Endothelial cell of umbilical vein (primary cell): ENCODE data around the gene ASTE1. TPM values are rescaled to one million over a fixed set of nuclear protein-coding genes. Genes with fewer than 3 reads are reported as not detected.
A peak's percentile ranks its signal among the peaks of the same experiment; 100 is the strongest.

Experiments
- BruUV-seq: library from RNA; stranded (reverse); fragments of 400-500 nt; replicated peaks from 2 replicates; lab custom pipeline; 2021; lab: Mats Ljungman, UMichigan
- CTCF ChIA-PET: fragments of 300-600, 350-600 bp; sonication (Branson Sonifier 250); formaldehyde crosslinking; loops from one replicate; lab custom pipeline; 2021; ENCODE audit warnings: antibody characterized with exemption, inconsistent platforms; lab: Charles Lee
- POLR2A ChIA-PET: fragments of 300-600, 350-600 bp; sonication (Branson Sonifier 250); formaldehyde crosslinking; loops from one replicate; lab custom pipeline; 2021; ENCODE audit warnings: antibody characterized with exemption, inconsistent platforms; lab: Charles Lee
- DNase-seq: peaks from one replicate; pipeline ENCODE4 v3.0.0-alpha.2; 2011; ENCODE audit warnings: low read depth, low spot score
- FAIRE-seq: peaks from 2 replicates; lab custom pipeline; 2011; peaks lifted over from hg19 to GRCh38; lab: Jason Lieb, UNC
- H2AFZ ChIP-seq: 2 replicates; pipeline ENCODE4 v1.6.0; 2012; ENCODE audit warnings: low read depth, low read length, control low read depth, inconsistent platforms
- H3K27ac ChIP-seq: 2 replicates; pipeline ENCODE4 v1.5.1; 2011; ENCODE audit warnings: low read depth, mild to moderate bottlenecking, control low read depth, low read length, moderate library complexity; ENCODE audit not compliant: insufficient read depth
- H3K27me3 ChIP-seq, 2 experiments: 2 replicates each; pipeline versions ENCODE4 v1.6.0 to v1.6.1; 2011; ENCODE audit warnings: low read length in 2 of 2, mixed read lengths in 1 of 2; ENCODE audit not compliant: control insufficient read depth in 2 of 2, insufficient read depth in 2 of 2
- H3K36me3 ChIP-seq, 2 experiments: 2 replicates in 1 of 2; 3 replicates in 1 of 2; pipeline ENCODE4 v1.5.1; 2011; ENCODE audit warnings: low read length in 2 of 2, mild to moderate bottlenecking in 1 of 2, moderate library complexity in 1 of 2; ENCODE audit not compliant: control insufficient read depth in 2 of 2, insufficient read depth in 2 of 2; ENCODE audit errors: extremely low read depth in 1 of 2
- H3K4me1 ChIP-seq: 3 replicates; pipeline ENCODE4 v1.5.1; 2011; ENCODE audit warnings: mild to moderate bottlenecking, low read length; ENCODE audit not compliant: control insufficient read depth, insufficient read depth; ENCODE audit errors: extremely low read depth
- H3K4me2 ChIP-seq: 2 replicates; pipeline ENCODE4 v1.6.1; 2011; ENCODE audit warnings: low read length, control low read depth, mixed read lengths; ENCODE audit not compliant: insufficient read depth
- H3K4me3 ChIP-seq, 3 experiments: fragments of 200-600 bp in 1 of 3; sonication (generic), shearing (Covaris generic) in 1 of 3; replicated peaks in 1 of 3; 2 replicates each; pipeline ENCODE4 v1.5.1; 2011 to 2016; ENCODE audit warnings: control low read depth in 3 of 3, low read length in 3 of 3, mild to moderate bottlenecking in 2 of 3, inconsistent platforms in 1 of 3, low read depth in 1 of 3, moderate library complexity in 1 of 3; ENCODE audit not compliant: insufficient read depth in 1 of 3
- H3K79me2 ChIP-seq: 2 replicates; pipeline ENCODE4 v1.6.0; 2012; ENCODE audit warnings: low read length, inconsistent platforms; ENCODE audit not compliant: control insufficient read depth, insufficient read depth
- H3K9ac ChIP-seq: replicated peaks from 2 replicates; pipeline ENCODE3; 2011; ENCODE audit warnings: low read length, control low read depth; ENCODE audit not compliant: insufficient read depth; ENCODE audit errors: extremely low read depth
- H3K9me1 ChIP-seq: replicated peaks from 3 replicates; pipeline ENCODE4 v1.6.0; 2011; ENCODE audit warnings: mild to moderate bottlenecking, low read length; ENCODE audit not compliant: control insufficient read depth, insufficient read depth; ENCODE audit errors: extremely low read depth
- H3K9me3 ChIP-seq: replicated peaks from 2 replicates; pipeline ENCODE4 v1.5.1; 2012; ENCODE audit warnings: low read length, inconsistent platforms; ENCODE audit not compliant: control insufficient read depth, insufficient read depth
- H4K20me1 ChIP-seq: replicated peaks from 2 replicates; pipeline ENCODE3; 2011; ENCODE audit warnings: mild to moderate bottlenecking, low read length; ENCODE audit not compliant: control insufficient read depth, insufficient read depth; ENCODE audit errors: extremely low read depth
- EZH2 ChIP-seq: IDR thresholded peaks from 2 replicates; pipeline ENCODE4 v1.6.1; 2012; ENCODE audit warnings: borderline replicate concordance, low read depth, mild to moderate bottlenecking, moderate library complexity, low read length, inconsistent platforms; ENCODE audit not compliant: severe bottlenecking
- FOS ChIP-seq: IDR thresholded peaks from 2 replicates; pipeline ENCODE4 v1.6.1; 2011; ENCODE audit warnings: mild to moderate bottlenecking, low read length, moderate library complexity, borderline replicate concordance; ENCODE audit not compliant: insufficient read depth
- GATA2 ChIP-seq: IDR thresholded peaks from 2 replicates; pipeline ENCODE4 v1.7.0; 2011; ENCODE audit warnings: low read depth, mild to moderate bottlenecking, moderate library complexity, mixed read lengths, low read length; ENCODE audit not compliant: insufficient read length, insufficient read depth
- JUN ChIP-seq: IDR thresholded peaks from 2 replicates; pipeline ENCODE4 v1.6.1; 2011; ENCODE audit warnings: borderline replicate concordance, low read depth; ENCODE audit not compliant: insufficient read length, insufficient read depth
- MAX ChIP-seq: IDR thresholded peaks from 2 replicates; pipeline ENCODE4 v1.6.1; 2011; ENCODE audit not compliant: insufficient read depth, insufficient read length
- MYC ChIP-seq: IDR thresholded peaks from one replicate; pipeline ENCODE4 v1.6.1; 2011; ENCODE audit warnings: mild to moderate bottlenecking, low read depth, low read length
- POLR2A ChIP-seq: IDR thresholded peaks from 2 replicates; pipeline ENCODE4 v1.6.1; 2012; ENCODE audit warnings: low read depth, mild to moderate bottlenecking, control low read depth, low read length
- POLR2AphosphoS5 ChIP-seq: IDR thresholded peaks from 2 replicates; pipeline ENCODE4 v1.6.1; 2012; ENCODE audit warnings: low read depth, mild to moderate bottlenecking, control low read depth, low read length, moderate library complexity; ENCODE audit not compliant: insufficient read depth
- dilution Hi-C: fragments of 300-500 bp; cut with MboI; formaldehyde crosslinking; loops from one replicate; pipeline ENCODE4 v1.15.0; 2019; ENCODE audit warnings: low sequenced_read_pairs; ENCODE audit not compliant: extremely low pct_ligation_motif_present
- intact Hi-C: fragments of 100-400 bp; cut with micrococcal nuclease; formaldehyde crosslinking; loops from one replicate; pipeline ENCODE4 v1.10.0; 2022
- polyA plus RNA-seq, 4 experiments: library from polyadenylated mRNA; depleted of rRNA in 3 of 4; stranded (reverse) in 3 of 4; unstranded in 1 of 4; fragments of >200 nt; gene quantifications; 2 replicates each; pipeline versions ENCODE4 v1.2.1 to v1.2.3, GENCODE V29; 2011 to 2012; ENCODE audit warnings: missing spikeins in 1 of 4
- total RNA-seq: library from RNA; stranded (reverse); gene quantifications from 2 replicates; pipeline ENCODE4 v1.2.3, GENCODE V29; 2021
- TF ChIP-seq, protein P1 (sequence below), 2 donors: IDR thresholded peaks; 1 replicate in 1 of 2; 2 replicates in 1 of 2; pipeline ENCODE4 v1.5.1; 2011; ENCODE audit warnings: low read length in 2 of 2, mild to moderate bottlenecking in 2 of 2, moderate library complexity in 2 of 2, control low read depth in 1 of 2, inconsistent platforms in 1 of 2, low read depth in 1 of 2; ENCODE audit not compliant: insufficient read depth in 1 of 2; ENCODE audit errors: extremely low read depth in 1 of 2

The ASTE1 gene
- total and polyA plus RNA-seq, 2 donors (not counting 3 experiments of a cell fraction or from before 2014, with no cell fraction given) = 4.1 to 6.7 TPM

GRCh38 chr3:131036200-131036816 is 9.7 kb upstream of the ASTE1 start:
- no peak overlapping the region for H3K27ac ChIP-seq

More at GRCh38 chr3:131036200-131036816, 9.7 kb upstream of the ASTE1 start:
- Histone ChIP-seq H3K27me3 (no peaks in the 10 kb centered on the region), H3K9me1 (no peaks in the 10 kb centered on the region), H3K4me2 (no peak overlapping the region), H2AFZ (no peak overlapping the region), H3K9ac (no peak overlapping the region), H3K4me1 (no peaks in the 10 kb centered on the region), H3K9me3 (no peaks in the 10 kb centered on the region), H4K20me1 (no peaks in the 10 kb centered on the region), H3K36me3 (no peaks in the 10 kb centered on the region), H3K79me2 (no peaks in the 10 kb centered on the region), H3K4me3 (no peak overlapping the region)
- TF ChIP-seq JUN (no peak), EZH2 (no peak), POLR2A (no peak), POLR2AphosphoS5 (no peak), GATA2 (no peak), MAX (no peak), MYC (no peak), FOS (no peak)
- TF ChIP-seq, protein P1, sequence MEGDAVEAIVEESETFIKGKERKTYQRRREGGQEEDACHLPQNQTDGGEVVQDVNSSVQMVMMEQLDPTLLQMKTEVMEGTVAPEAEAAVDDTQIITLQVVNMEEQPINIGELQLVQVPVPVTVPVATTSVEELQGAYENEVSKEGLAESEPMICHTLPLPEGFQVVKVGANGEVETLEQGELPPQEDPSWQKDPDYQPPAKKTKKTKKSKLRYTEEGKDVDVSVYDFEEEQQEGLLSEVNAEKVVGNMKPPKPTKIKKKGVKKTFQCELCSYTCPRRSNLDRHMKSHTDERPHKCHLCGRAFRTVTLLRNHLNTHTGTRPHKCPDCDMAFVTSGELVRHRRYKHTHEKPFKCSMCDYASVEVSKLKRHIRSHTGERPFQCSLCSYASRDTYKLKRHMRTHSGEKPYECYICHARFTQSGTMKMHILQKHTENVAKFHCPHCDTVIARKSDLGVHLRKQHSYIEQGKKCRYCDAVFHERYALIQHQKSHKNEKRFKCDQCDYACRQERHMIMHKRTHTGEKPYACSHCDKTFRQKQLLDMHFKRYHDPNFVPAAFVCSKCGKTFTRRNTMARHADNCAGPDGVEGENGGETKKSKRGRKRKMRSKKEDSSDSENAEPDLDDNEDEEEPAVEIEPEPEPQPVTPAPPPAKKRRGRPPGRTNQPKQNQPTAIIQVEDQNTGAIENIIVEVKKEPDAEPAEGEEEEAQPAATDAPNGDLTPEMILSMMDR (IDR thresholded peaks at IDR 0.05; ENCODE audit: extremely low read depth in 1 of 2, insufficient read depth in 1 of 2, low read depth in 1 of 2, low read length in 2 of 2) = no peak
- FAIRE-seq (peak; percentile 46), DNase-seq (no peak)
- ChIA-PET CTCF (interaction anchor here (1.3 to 2.6 kb wide), 5 partner anchors 10 to 999 kb away, joined by 3 to 8 read pairs (median 4); partner anchors contain the start of genes ASTE1, CPNE4 and NEK11), POLR2A (no interaction called here)
- intact Hi-C loops (no loop called here), dilution Hi-C loops (no loop called here)
- no TSS peak for BruUV-seq
